Activated CD8-positive, alpha-beta T cell treated with anti-CD3 and anti-CD28 coated beads for 36 hours (primary cell): ENCODE results near the gene ADRB1. TPM values are rescaled to one million over a fixed set of nuclear protein-coding genes. Genes with fewer than 3 reads are reported as not detected.

Source experiments
- ATAC-seq: fragments of 200-7000 bp; cut with Tn5 transposase; one replicate; pipeline ENCODE4 v1.10.0; 2021; ENCODE audit warnings: mild to moderate bottlenecking, moderate library complexity
- CTCF ChIA-PET: fragments of 350-600 bp; sonication (Branson Sonifier 250); formaldehyde crosslinking; loops from one replicate; lab custom pipeline; 2021; ENCODE audit warnings: antibody characterized with exemption; lab: Charles Lee
- POLR2A ChIA-PET: fragments of 350-600 bp; sonication (Branson Sonifier 250); formaldehyde crosslinking; loops from one replicate; lab custom pipeline; 2021; ENCODE audit warnings: antibody characterized with exemption; lab: Charles Lee
- DNase-seq: peaks from one replicate; pipeline ENCODE4 v3.0.0-alpha.2; 2020
- H3K27ac Mint-ChIP-seq: one replicate; pipeline ENCODE4 v1.8.0; 2021; ENCODE audit warnings: mild to moderate bottlenecking, mixed read lengths
- H3K27me3 Mint-ChIP-seq: one replicate; pipeline ENCODE4 v1.8.0; 2021; ENCODE audit warnings: mixed read lengths
- H3K36me3 Mint-ChIP-seq: one replicate; pipeline ENCODE4 v1.8.0; 2021; ENCODE audit warnings: low read depth, mixed read lengths
- H3K4me1 Mint-ChIP-seq: one replicate; pipeline ENCODE4 v1.8.0; 2021; ENCODE audit warnings: low read depth, mixed read lengths
- H3K4me3 Mint-ChIP-seq: one replicate; pipeline ENCODE4 v1.8.0; 2021; ENCODE audit warnings: mild to moderate bottlenecking, moderate library complexity, mixed read lengths
- H3K9me3 Mint-ChIP-seq: one replicate; pipeline ENCODE4 v1.8.0; 2021; ENCODE audit warnings: mixed read lengths
- CTCF ChIP-seq: fragments of 200-600 bp; IDR thresholded peaks from one replicate; pipeline ENCODE4 v1.8.0; 2022; ENCODE audit warnings: antibody characterized with exemption, mild to moderate bottlenecking
- intact Hi-C: fragments of 100-400 bp; cut with micrococcal nuclease; formaldehyde crosslinking; loops from one replicate; pipeline ENCODE4 v1.10.0; 2022
- total RNA-seq, 2 experiments: library from RNA; stranded (reverse); gene quantifications; one replicate each; pipeline ENCODE4 v1.2.3, GENCODE V29; 2021

The ADRB1 gene
- total RNA-seq, 2 experiments from 2014 or later = 0.27 to 0.40 TPM

GRCh38 chr10:114087655-114088054 is 44.0 kb downstream of the ADRB1 start:
- intact Hi-C loops = no loop called here
- POLR2A ChIA-PET = no interaction called here
- no peaks in the 10 kb centered on the region for H3K9me3 Mint-ChIP-seq
- ATAC-seq (no peak), DNase-seq (no peak)
- H3K27me3 Mint-ChIP-seq = no peaks in the 10 kb centered on the region
- H3K4me1 Mint-ChIP-seq = no peaks in the 10 kb centered on the region
- TF ChIP-seq CTCF = no peak
- CTCF ChIA-PET = interaction anchor here (1.1 to 2.3 kb wide), 2 partner anchors 28 to 296 kb away, joined by 3 to 4 read pairs; no protein-coding TSS in a partner anchor
- no peak overlapping the region for H3K4me3 Mint-ChIP-seq
- H3K36me3 Mint-ChIP-seq = no peaks in the 10 kb centered on the region
- H3K27ac Mint-ChIP-seq = no peak overlapping the region

- Mint-ChIP-seq H3K36me3 (no peaks in the 10 kb centered on the region), H3K27me3 (peaks cover 5% of the 10 kb centered on the region), H3K27ac (no peak overlapping the region), H3K4me1 (peaks cover 32% of the 10 kb centered on the region), H3K4me3 (no peak overlapping the region), H3K9me3 (peaks cover 3% of the 10 kb centered on the region)
- ChIA-PET CTCF (no interaction called here), POLR2A (interaction anchor here (1.4 kb wide), 1 partner anchor 10 kb away, joined by 3 read pairs; no protein-coding TSS in a partner anchor)
- DNase-seq (no peak), ATAC-seq (no peak)
- intact Hi-C loops = no loop called here
- no peak for TF ChIP-seq CTCF
Measured at GRCh38 chr10:114094795-114095194, 51.1 kb downstream of the ADRB1 start.

GRCh38 chr10:114095559-114096337 is 52.1 kb downstream of the ADRB1 start:
- TF ChIP-seq CTCF = no peak
- intact Hi-C loops = no loop called here
- no peak for DNase-seq
- Mint-ChIP-seq H3K27me3 (peaks cover 14% of the 10 kb centered on the region), H3K4me1 (peaks cover 42% of the 10 kb centered on the region), H3K36me3 (no peaks in the 10 kb centered on the region), H3K9me3 (peaks cover 3% of the 10 kb centered on the region), H3K27ac (no peak overlapping the region), H3K4me3 (no peak overlapping the region)
- POLR2A ChIA-PET = interaction anchor here (1.1 to 1.4 kb wide), 3 partner anchors 9 to 414 kb away, joined by 3 to 4 read pairs (median 3); no protein-coding TSS in a partner anchor
- CTCF ChIA-PET = interaction anchor here (1.1 to 1.2 kb wide), 2 partner anchors 9 to 223 kb away, joined by 3 read pairs; no protein-coding TSS in a partner anchor
- ATAC-seq = peak; percentile 62

Other genes starting within 250 kb of the ADRB1 start
- 10 to 100 TPM; 14.4 to 15.1 TPM for gene DCLRE1A, start 189.8 kb upstream of the ADRB1 start, total RNA-seq
- gene NHLRC2, start 189.2 kb upstream of the ADRB1 start, total RNA-seq = 10 to 100 TPM; 23.0 to 23.9 TPM
- gene CCDC186, start 130.3 kb downstream of the ADRB1 start, total RNA-seq = 10 to 100 TPM; 10.5 to 11.6 TPM
- gene TDRD1, start 135.5 kb downstream of the ADRB1 start, total RNA-seq = under 1 TPM; 0.05 to 0.16 TPM
- not detected for gene VWA2, start 195.4 kb downstream of the ADRB1 start, total RNA-seq